Pulmonary artery endothelial cell (primary cell): Measurements from ENCODE around the gene GRID2IP. TPM values are rescaled to one million over a fixed set of nuclear protein-coding genes. Genes with fewer than 3 reads are reported as not detected.
"Not testable (repeated sequence)": the region's sequence is repeated elsewhere in the genome, so short reads cannot be mapped to it uniquely, and the experiment has no call there.

Source experiments
- DNase-seq: peaks from one replicate; pipeline ENCODE4 v3.0.0-alpha.2; 2011; ENCODE audit warnings: low read depth, low spot score
- total RNA-seq: library from RNA; depleted of rRNA; stranded (reverse); fragments of >200 nt; gene quantifications from 2 replicates; pipeline ENCODE4 v1.2.3, GENCODE V29; 2014

Gene GRID2IP
- total RNA-seq, 1 donor from 2014 or later = not detected

DNA sequence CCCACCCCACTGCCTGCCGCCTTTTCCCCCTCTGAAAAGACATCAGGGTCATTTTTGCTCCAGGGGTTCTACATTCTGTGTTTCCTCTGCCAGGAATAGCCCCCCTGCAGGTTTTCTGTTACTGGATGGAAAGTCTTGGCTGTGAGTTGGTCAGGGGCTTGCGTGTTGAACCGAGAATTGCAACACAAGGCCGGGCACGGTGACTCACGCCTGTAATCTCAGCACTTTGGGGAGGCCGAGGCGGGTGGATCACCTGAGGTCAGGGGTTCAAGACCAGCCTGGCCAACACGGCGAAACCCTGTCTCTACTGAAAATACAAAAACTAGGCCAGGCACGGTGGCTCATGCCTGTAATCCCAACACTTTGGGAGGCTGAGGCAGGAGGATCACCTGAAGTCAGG is 101.4 kb downstream of the GRID2IP start:
- not testable (repeated sequence) for DNase-seq

- no peak for DNase-seq
These were observed 102.2 kb downstream of the GRID2IP start for GRCh38 chr7:6448943-6449543.

- DNase-seq = no peak
These were observed 103.6 kb downstream of the GRID2IP start, which contains the start of gene DAGLB for GRCh38 chr7:6447581-6448199. Gene DAGLB (minus strand): TSS chr7:6447954. CDS start chr7:6447842, 112 bp downstream.

Other genes with a start within 250 kb of the GRID2IP start
- gene FAM220A, start 202.5 kb downstream of the GRID2IP start, total RNA-seq = 13.5 and 18.9 TPM in 2 replicates
- gene RAC1, start 176.9 kb downstream of the GRID2IP start, total RNA-seq = 75.9 and 76.6 TPM in 2 replicates
- 14.0 and 22.4 TPM in 2 replicates for gene DAGLB, start 103.5 kb downstream of the GRID2IP start, total RNA-seq
- gene KDELR2, start 67.3 kb downstream of the GRID2IP start, total RNA-seq = 140 and 188 TPM in 2 replicates
- 40.5 and 53.7 TPM in 2 replicates for gene ZDHHC4, start 26.0 kb upstream of the GRID2IP start, total RNA-seq
- 10.9 and 13.6 TPM in 2 replicates for gene INTS15, start 38.6 kb upstream of the GRID2IP start, total RNA-seq
- gene ZNF853, start 64.1 kb upstream of the GRID2IP start, total RNA-seq = 0.39 and 0.79 TPM in 2 replicates
- gene ZNF316, start 85.9 kb upstream of the GRID2IP start, total RNA-seq = 10.7 and 12.8 TPM in 2 replicates
- gene ZNF12, start 155.5 kb upstream of the GRID2IP start, total RNA-seq = 12.4 and 15.9 TPM in 2 replicates
- gene RSPH10B2, start 202.6 kb upstream of the GRID2IP start, total RNA-seq = 0.13 TPM in 1 of 2 replicates, not detected in the other